ENCODE data around the gene ADAMTS4. TPM values are rescaled to one million over a fixed set of nuclear protein-coding genes. Genes with fewer than 3 reads are reported as not detected.

The ADAMTS4 gene
- total RNA-seq, 5 donors from 2014 or later (not counting 1 experiment from before 2014, with no cell fraction given) = 0.86 to 1.8 (median 1.4) TPM

GRCh38 chr1:161198194-161198896, 509 bp downstream of the ADAMTS4 start:
- Mint-ChIP-seq H3K9me3 (no peaks in the 10 kb centered on the region), H3K27ac (no peak overlapping the region), H3K4me3 (no peak overlapping the region), H3K4me1 (peaks cover 47 to 55% (median 48%) of the 10 kb centered on the region in 3 donors), H3K27me3 (no peaks in the 10 kb centered on the region), H3K36me3 (no peaks in the 10 kb centered on the region)
- H3K36me3 ChIP-seq (ENCODE audit: control insufficient read depth in 2 of 2, extremely low read depth in 1 of 2, insufficient read depth in 1 of 2, low read length in 1 of 2) = no peaks in the 10 kb centered on the region
- ChIA-PET POLR2A (no interaction called here), CTCF (interaction anchor here (0.7 to 1.6 kb wide), 3 partner anchors 27 to 218 kb away, joined by 3 to 5 read pairs (median 3); partner anchors contain the start of gene TOMM40L (in 1 of the 2))
- H3K4me1 ChIP-seq (ENCODE audit: control insufficient read depth in 1 of 2, extremely low read depth in 1 of 2, insufficient read depth in 2 of 2, low read length in 2 of 2) = peaks cover 24 to 74% of the 10 kb centered on the region in 2 experiments
- no peaks in the 10 kb centered on the region for H3K9me3 ChIP-seq
- 85% methylated on average over 13 of the region's 20 CpGs for WGBS (ENCODE audit: insufficient coverage)
- ATAC-seq (replicated peaks in 1 of 4) (no peak), DNase-seq (no peak)
- H3K4me3 ChIP-seq (ENCODE audit: control insufficient read depth in 1 of 2, extremely low read depth in 1 of 2, low read length in 1 of 2) = no peak overlapping the region
- no peaks in the 10 kb centered on the region for H3K27me3 ChIP-seq (replicated peaks in 1 of 2; ENCODE audit: control insufficient read depth in 2 of 2, extremely low read depth in 1 of 2, insufficient read depth in 2 of 2, low read length in 1 of 2)
- no peak overlapping the region for H3K27ac ChIP-seq (ENCODE audit: low read length)

GRCh38 chr1:161197560-161198193, 1.2 kb downstream of the ADAMTS4 start:
- no peak for ATAC-seq (replicated peaks in 1 of 4)
- POLR2A ChIA-PET = no interaction called here
- Histone ChIP-seq H3K36me3 (ENCODE audit: control insufficient read depth in 2 of 2, extremely low read depth in 1 of 2, insufficient read depth in 1 of 2, low read length in 1 of 2) (no peaks in the 10 kb centered on the region), H3K27ac (ENCODE audit: low read length) (no peak overlapping the region), H3K9me3 (no peaks in the 10 kb centered on the region), H3K27me3 (replicated peaks in 1 of 2; ENCODE audit: control insufficient read depth in 2 of 2, extremely low read depth in 1 of 2, insufficient read depth in 2 of 2, low read length in 1 of 2) (no peaks in the 10 kb centered on the region), H3K4me3 (ENCODE audit: control insufficient read depth in 1 of 2, extremely low read depth in 1 of 2, low read length in 1 of 2) (no peak overlapping the region), H3K4me1 (ENCODE audit: control insufficient read depth in 1 of 2, extremely low read depth in 1 of 2, insufficient read depth in 2 of 2, low read length in 2 of 2) (peaks cover 24 to 74% of the 10 kb centered on the region in 2 experiments)
- CTCF ChIA-PET = interaction anchor here in 1 of 2 donors (0.6 to 1.6 kb wide), 2 partner anchors 28 to 109 kb away, joined by 5 to 8 read pairs; partner anchors contain the start of gene TOMM40L
- H3K4me3 Mint-ChIP-seq = no peak overlapping the region
- H3K27ac Mint-ChIP-seq = no peak overlapping the region
- no peak for DNase-seq
- H3K9me3 Mint-ChIP-seq = no peaks in the 10 kb centered on the region
- 95% methylated on average over 9 of the region's 11 CpGs for WGBS (ENCODE audit: insufficient coverage)
- H3K4me1 Mint-ChIP-seq = peaks cover 49 to 56% (median 51%) of the 10 kb centered on the region in 3 donors
- no peaks in the 10 kb centered on the region for H3K36me3 Mint-ChIP-seq
- no peaks in the 10 kb centered on the region for H3K27me3 Mint-ChIP-seq

GRCh38 chr1:161196521-161197451, 2.1 kb downstream of the ADAMTS4 start:
- Mint-ChIP-seq H3K9me3 (no peaks in the 10 kb centered on the region), H3K4me1 (peaks cover 51 to 58% (median 57%) of the 10 kb centered on the region in 3 donors), H3K4me3 (no peak overlapping the region), H3K27me3 (no peaks in the 10 kb centered on the region), H3K36me3 (no peaks in the 10 kb centered on the region), H3K27ac (no peak overlapping the region)
- WGBS (ENCODE audit: insufficient coverage) = 93% methylated on average over 16 of the region's 27 CpGs
- no peaks in the 10 kb centered on the region for H3K36me3 ChIP-seq (ENCODE audit: control insufficient read depth in 2 of 2, extremely low read depth in 1 of 2, insufficient read depth in 1 of 2, low read length in 1 of 2)
- peaks cover 25 to 76% of the 10 kb centered on the region in 2 experiments for H3K4me1 ChIP-seq (ENCODE audit: control insufficient read depth in 1 of 2, extremely low read depth in 1 of 2, insufficient read depth in 2 of 2, low read length in 2 of 2)
- ChIA-PET POLR2A (no interaction called here), CTCF (interaction anchor here in 1 of 2 donors (0.7 kb wide), 1 partner anchor 177 kb away, joined by 4 read pairs; no protein-coding TSS in a partner anchor)
- no peak overlapping the region for H3K27ac ChIP-seq (ENCODE audit: low read length)
- no peak for DNase-seq
- H3K4me3 ChIP-seq (ENCODE audit: control insufficient read depth in 1 of 2, extremely low read depth in 1 of 2, low read length in 1 of 2) = no peak overlapping the region
- no peaks in the 10 kb centered on the region for H3K9me3 ChIP-seq
- ATAC-seq (replicated peaks in 1 of 4) = no peak
- no peaks in the 10 kb centered on the region for H3K27me3 ChIP-seq (replicated peaks in 1 of 2; ENCODE audit: control insufficient read depth in 2 of 2, extremely low read depth in 1 of 2, insufficient read depth in 2 of 2, low read length in 1 of 2)

GRCh38 chr1:161196111-161196510, 2.7 kb downstream of the ADAMTS4 start:
- peaks cover 20 to 69% of the 10 kb centered on the region in 2 experiments for H3K4me1 ChIP-seq (ENCODE audit: control insufficient read depth in 1 of 2, extremely low read depth in 1 of 2, insufficient read depth in 2 of 2, low read length in 2 of 2)
- no peaks in the 10 kb centered on the region for H3K36me3 ChIP-seq (ENCODE audit: control insufficient read depth in 2 of 2, extremely low read depth in 1 of 2, insufficient read depth in 1 of 2, low read length in 1 of 2)
- no peaks in the 10 kb centered on the region for H3K27me3 ChIP-seq (replicated peaks in 1 of 2; ENCODE audit: control insufficient read depth in 2 of 2, extremely low read depth in 1 of 2, insufficient read depth in 2 of 2, low read length in 1 of 2)
- 100% methylated on average over 3 of the region's 7 CpGs for WGBS (ENCODE audit: insufficient coverage)
- H3K27me3 Mint-ChIP-seq = no peaks in the 10 kb centered on the region
- H3K9me3 Mint-ChIP-seq = no peaks in the 10 kb centered on the region
- no peak overlapping the region for H3K4me3 ChIP-seq (ENCODE audit: control insufficient read depth in 1 of 2, extremely low read depth in 1 of 2, low read length in 1 of 2)
- POLR2A ChIA-PET = no interaction called here
- no peak overlapping the region for H3K4me3 Mint-ChIP-seq
- DNase-seq (no peak), ATAC-seq (replicated peaks in 1 of 4) (no peak)
- no peak overlapping the region for H3K27ac Mint-ChIP-seq
- CTCF ChIA-PET = no interaction called here
- H3K27ac ChIP-seq (ENCODE audit: low read length) = no peak overlapping the region
- H3K36me3 Mint-ChIP-seq = no peaks in the 10 kb centered on the region
- peaks cover 46 to 53% (median 53%) of the 10 kb centered on the region in 3 donors for H3K4me1 Mint-ChIP-seq
- H3K9me3 ChIP-seq = no peaks in the 10 kb centered on the region

GRCh38 chr1:161195171-161195570, 3.7 kb downstream of the ADAMTS4 start:
- WGBS (ENCODE audit: insufficient coverage) = 67% methylated on average over 2 of the region's 4 CpGs
- Mint-ChIP-seq H3K4me1 (peaks cover 38 to 47% (median 43%) of the 10 kb centered on the region in 3 donors), H3K36me3 (no peaks in the 10 kb centered on the region), H3K27ac (peak overlapping the region; percentile 86 to 87), H3K4me3 (peak overlapping the region in 1 of 3 donors; percentile 45), H3K27me3 (no peaks in the 10 kb centered on the region), H3K9me3 (no peaks in the 10 kb centered on the region)
- ATAC-seq (replicated peaks in 1 of 4) (peak in 2 of 4 experiments; percentile 27 to 30), DNase-seq (no peak)
- Histone ChIP-seq H3K4me3 (ENCODE audit: control insufficient read depth in 1 of 2, extremely low read depth in 1 of 2, low read length in 1 of 2) (no peak overlapping the region), H3K27ac (ENCODE audit: low read length) (peak overlapping the region; percentile 10), H3K9me3 (no peaks in the 10 kb centered on the region), H3K36me3 (ENCODE audit: control insufficient read depth in 2 of 2, extremely low read depth in 1 of 2, insufficient read depth in 1 of 2, low read length in 1 of 2) (no peaks in the 10 kb centered on the region), H3K4me1 (ENCODE audit: control insufficient read depth in 1 of 2, extremely low read depth in 1 of 2, insufficient read depth in 2 of 2, low read length in 2 of 2) (peaks cover 16 to 66% of the 10 kb centered on the region in 2 experiments), H3K27me3 (replicated peaks in 1 of 2; ENCODE audit: control insufficient read depth in 2 of 2, extremely low read depth in 1 of 2, insufficient read depth in 2 of 2, low read length in 1 of 2) (no peaks in the 10 kb centered on the region)
- ChIA-PET CTCF (interaction anchor here in 1 of 2 donors (1.3 kb wide), 1 partner anchor 30 kb away, joined by 5 read pairs; the partner anchor contains the start of gene TOMM40L), POLR2A (interaction anchor here in 1 of 2 donors (0.5 kb wide), 1 partner anchor 12 kb away, joined by 3 read pairs; no protein-coding TSS in a partner anchor)
